HepG2 (cell line): ENCODE data around the gene ADPGK.

Source experiments
- POLR2AphosphoS5 ChIP-seq: IDR thresholded peaks from 2 replicates; pipeline ENCODE4 v1.6.1; 2012; ENCODE audit warnings: low read depth, low read length
- TCF7L2 ChIP-seq: IDR thresholded peaks from 2 replicates; pipeline ENCODE4 v1.6.1; 2011; ENCODE audit warnings: mild to moderate bottlenecking, low read depth, low read length, moderate library complexity
- TRIM24 ChIP-seq: sonication (generic); formaldehyde crosslinking; IDR thresholded peaks from 2 replicates; pipeline ENCODE4 v1.8.0; 2022; ENCODE audit warnings: mild to moderate bottlenecking, missing genetic modification reagents

GRCh38 chr15:72786676-72787345 is 3.3 kb upstream of the ADPGK start:
- TF ChIP-seq TRIM24 (no peak), POLR2AphosphoS5 (no peak), TCF7L2 (no peak)
